Muscle layer of colon (tissue), 2 donors: Measurements from ENCODE around the gene CAV1.
"Not testable (repeated sequence)": the region's sequence is repeated elsewhere in the genome, so short reads cannot be mapped to it uniquely, and the experiment has no call there.

ENCODE experiments used
- H3K27ac ChIP-seq: one replicate; pipeline ENCODE4 v1.7.0; 2013; ENCODE audit warnings: low read depth, mild to moderate bottlenecking, low read length, moderate library complexity
- H3K27me3 ChIP-seq, 2 donors: one replicate each; pipeline ENCODE4 v1.7.0; 2013; ENCODE audit warnings: low read length in 2 of 2, mild to moderate bottlenecking in 2 of 2; ENCODE audit not compliant: insufficient read depth in 2 of 2, control insufficient read depth in 1 of 2
- H3K36me3 ChIP-seq: one replicate; pipeline ENCODE4 v1.7.0; 2013; ENCODE audit warnings: mild to moderate bottlenecking, low read length; ENCODE audit not compliant: insufficient read depth
- H3K4me1 ChIP-seq: one replicate; pipeline ENCODE4 v1.7.0; 2013; ENCODE audit warnings: mild to moderate bottlenecking, low read length; ENCODE audit not compliant: insufficient read depth
- H3K4me3 ChIP-seq, 2 donors: one replicate each; pipeline ENCODE4 v1.7.0; 2013; ENCODE audit warnings: low read length in 2 of 2, low read depth in 1 of 2, mild to moderate bottlenecking in 1 of 2, moderate library complexity in 1 of 2
- H3K9ac ChIP-seq: one replicate; pipeline ENCODE4 v1.7.0; 2013; ENCODE audit warnings: low read length
- H3K9me3 ChIP-seq: one replicate; pipeline ENCODE4 v1.7.0; 2013; ENCODE audit warnings: mild to moderate bottlenecking, low read length
- donor health status: abdominal sarcoma.
- donor health status: Adenocarcinoma of cecum.

CAV1 gene

DNA sequence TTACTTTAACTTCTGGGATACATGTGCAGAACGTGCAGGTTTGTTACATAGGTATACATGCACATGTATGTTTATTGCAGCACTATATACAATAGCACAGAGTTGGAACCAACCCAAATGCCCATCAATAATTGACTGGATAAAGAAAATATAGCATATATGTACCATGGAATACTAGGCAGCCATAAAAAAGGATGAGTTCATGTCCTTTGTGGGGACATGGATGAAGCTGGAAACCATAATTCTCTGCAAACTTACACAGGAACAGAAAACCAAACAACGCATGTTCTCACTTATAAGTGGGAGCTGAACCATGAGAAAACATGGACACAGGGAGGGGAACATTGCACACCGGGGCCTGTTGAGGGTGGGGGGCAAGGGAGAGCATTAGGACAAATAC, 62.4 kb downstream of the CAV1 start:
- H3K27me3 ChIP-seq, H3K27ac ChIP-seq, H3K9ac ChIP-seq, H3K4me3 ChIP-seq, H3K9me3 ChIP-seq, H3K36me3 ChIP-seq: not testable (repeated sequence)
- H3K4me1 ChIP-seq, result peaks cover 28% of the 10 kb centered on the region

DNA sequence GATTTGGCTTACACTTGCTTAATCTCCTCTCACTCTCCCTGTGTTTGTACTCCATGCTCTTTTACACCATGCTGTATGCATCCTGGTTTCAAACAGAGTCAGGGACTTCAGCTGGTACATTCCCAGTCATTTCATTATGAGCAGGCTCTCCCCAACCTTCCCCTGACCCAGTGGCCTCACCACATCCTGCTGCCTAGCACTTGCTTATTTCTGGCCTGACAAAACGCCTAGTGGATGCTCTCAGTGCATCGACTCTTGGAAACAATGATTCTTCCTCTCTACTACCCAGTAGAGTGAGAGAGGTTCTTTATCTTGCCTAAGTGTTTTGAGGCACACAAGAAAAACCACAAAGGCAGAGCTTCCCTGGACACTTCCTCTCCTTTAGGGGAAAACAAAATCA, 63.4 kb downstream of the CAV1 start:
- no peak overlapping the region for H3K9ac ChIP-seq
- H3K27me3 ChIP-seq, result no peaks in the 10 kb centered on the region
- H3K4me3 ChIP-seq, result no peak overlapping the region
- peaks cover 23% of the 10 kb centered on the region for H3K4me1 ChIP-seq
- H3K36me3 ChIP-seq, result no peaks in the 10 kb centered on the region
- H3K9me3 ChIP-seq, result no peaks in the 10 kb centered on the region
- no peak overlapping the region for H3K27ac ChIP-seq

DNA sequence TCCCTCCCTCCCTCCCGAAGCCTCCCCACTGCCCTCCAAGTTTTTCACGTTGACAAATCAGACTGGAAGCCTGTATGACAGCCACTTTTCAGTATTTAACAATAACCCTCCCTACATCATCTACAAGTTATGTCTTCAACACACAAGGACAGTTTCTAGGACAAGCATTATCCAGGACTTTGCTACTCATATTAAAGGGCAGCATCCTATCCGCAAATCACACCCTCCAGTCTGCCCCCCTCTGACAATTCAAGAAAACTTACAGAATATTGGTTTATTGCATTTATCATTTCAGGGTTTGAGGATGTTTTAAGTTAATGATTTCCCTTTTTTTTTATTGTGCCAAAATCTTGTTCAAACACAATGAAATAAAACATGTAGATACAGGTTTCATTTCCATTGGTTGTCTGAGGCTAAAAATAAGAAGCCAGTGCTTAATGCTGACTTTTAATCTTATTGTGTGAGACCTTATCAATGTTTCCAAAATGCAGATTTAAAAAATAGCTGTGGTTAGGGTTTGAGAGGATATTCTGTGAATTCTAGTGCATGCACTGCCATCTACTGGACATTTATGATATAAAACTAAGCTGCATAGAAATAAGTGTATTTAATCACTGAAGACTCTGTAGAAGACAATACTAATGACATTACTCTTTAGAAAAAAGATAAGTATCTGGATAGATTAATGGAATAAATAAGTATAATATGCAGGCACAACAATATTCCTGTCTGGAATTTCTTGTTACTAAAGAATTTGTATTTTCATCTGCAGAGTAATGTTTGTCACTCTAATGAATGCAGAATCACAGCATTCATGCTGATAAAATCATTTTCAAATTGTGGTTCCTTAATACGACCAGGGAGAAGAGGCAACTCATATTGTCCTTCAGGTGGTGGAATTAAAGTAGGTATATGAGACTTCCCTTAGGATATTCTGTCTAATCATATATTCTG, 64.1 kb downstream of the CAV1 start:
- Histone ChIP-seq H3K27ac (no peak overlapping the region), H3K27me3 (no peaks in the 10 kb centered on the region), H3K36me3 (no peaks in the 10 kb centered on the region), H3K9ac (no peak overlapping the region), H3K4me1 (peaks cover 18% of the 10 kb centered on the region), H3K9me3 (no peaks in the 10 kb centered on the region), H3K4me3 (no peak overlapping the region)

DNA sequence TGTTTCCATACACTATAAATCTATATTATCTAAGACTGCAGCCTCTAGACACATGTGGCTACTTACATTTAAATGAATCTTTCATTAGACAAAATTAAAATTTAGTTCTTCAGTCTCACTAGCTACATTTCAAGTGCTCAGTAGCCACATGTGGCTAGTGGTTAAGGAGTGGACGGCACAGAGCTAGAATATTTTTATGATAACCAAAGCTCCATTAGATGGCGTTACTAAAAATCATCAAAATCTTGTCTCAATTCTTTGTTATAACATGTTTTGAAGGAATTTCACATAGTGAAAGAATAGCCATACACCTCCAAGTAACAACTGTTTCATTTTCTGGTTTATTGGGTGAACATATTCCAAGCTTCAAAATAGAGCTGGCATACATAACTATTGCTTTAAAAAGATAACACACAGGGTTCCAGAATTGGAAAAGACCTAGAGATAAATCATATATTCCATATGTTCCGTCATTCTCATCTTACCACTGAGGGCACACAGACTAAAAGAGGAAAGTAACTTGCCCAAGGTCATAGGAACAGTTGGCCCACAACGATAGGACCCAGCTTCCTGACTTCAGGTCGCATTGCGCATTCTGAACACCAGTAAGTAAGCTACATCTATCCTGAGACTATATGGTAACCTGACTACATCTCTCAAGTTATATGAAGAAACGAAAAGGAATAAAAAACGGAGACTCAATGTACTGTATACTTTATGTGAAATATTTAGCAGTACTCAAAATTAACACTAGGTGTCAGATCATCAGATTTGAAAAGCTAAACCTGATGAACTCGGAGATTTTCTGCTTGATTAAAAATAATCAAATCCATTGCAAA, 66.6 kb downstream of the CAV1 start:
- Histone ChIP-seq H3K9ac (no peak overlapping the region), H3K36me3 (no peaks in the 10 kb centered on the region), H3K27ac (no peak overlapping the region), H3K27me3 (no peaks in the 10 kb centered on the region), H3K4me1 (peaks cover 15% of the 10 kb centered on the region), H3K9me3 (no peaks in the 10 kb centered on the region), H3K4me3 (no peak overlapping the region)

DNA sequence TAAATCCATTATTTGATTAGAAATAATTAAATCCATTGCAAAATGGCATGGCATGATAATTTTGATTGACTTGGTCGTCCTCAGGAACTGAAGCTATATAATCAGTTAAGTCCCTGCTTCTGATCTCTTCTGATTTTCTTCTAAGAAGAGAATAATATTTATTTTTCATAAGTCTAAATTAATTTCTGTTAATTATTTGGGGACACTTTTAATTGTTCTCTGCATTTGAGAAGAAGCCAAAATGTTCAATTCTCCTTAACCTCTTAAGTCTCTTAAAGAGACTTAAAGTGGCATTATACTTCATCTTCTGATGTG, 67.2 kb downstream of the CAV1 start:
- Histone ChIP-seq H3K9ac (no peak overlapping the region), H3K4me3 (no peak overlapping the region), H3K27ac (no peak overlapping the region), H3K4me1 (peaks cover 15% of the 10 kb centered on the region), H3K36me3 (no peaks in the 10 kb centered on the region), H3K27me3 (no peaks in the 10 kb centered on the region), H3K9me3 (no peaks in the 10 kb centered on the region)

DNA sequence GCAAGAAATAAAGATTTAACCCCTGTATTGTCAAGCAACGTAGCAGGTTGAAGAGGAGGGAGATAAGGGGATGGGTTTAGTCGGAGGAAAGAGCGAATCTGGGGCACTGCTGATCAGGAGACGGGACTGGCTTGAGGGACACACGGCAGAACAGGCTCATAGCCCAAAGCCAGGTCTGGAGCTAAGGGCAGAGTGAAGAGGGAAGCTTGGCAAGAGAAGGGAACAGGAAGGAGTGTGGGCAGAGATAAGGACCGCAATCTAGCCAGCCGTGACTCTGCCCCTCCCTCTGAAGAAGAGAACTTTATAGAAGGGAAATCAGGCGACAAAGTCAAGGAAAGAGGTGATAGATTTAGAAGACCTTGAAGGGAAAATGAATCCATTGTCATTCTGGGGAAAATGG, 67.6 kb downstream of the CAV1 start:
- H3K27ac ChIP-seq, result no peak overlapping the region
- no peaks in the 10 kb centered on the region for H3K27me3 ChIP-seq

DNA sequence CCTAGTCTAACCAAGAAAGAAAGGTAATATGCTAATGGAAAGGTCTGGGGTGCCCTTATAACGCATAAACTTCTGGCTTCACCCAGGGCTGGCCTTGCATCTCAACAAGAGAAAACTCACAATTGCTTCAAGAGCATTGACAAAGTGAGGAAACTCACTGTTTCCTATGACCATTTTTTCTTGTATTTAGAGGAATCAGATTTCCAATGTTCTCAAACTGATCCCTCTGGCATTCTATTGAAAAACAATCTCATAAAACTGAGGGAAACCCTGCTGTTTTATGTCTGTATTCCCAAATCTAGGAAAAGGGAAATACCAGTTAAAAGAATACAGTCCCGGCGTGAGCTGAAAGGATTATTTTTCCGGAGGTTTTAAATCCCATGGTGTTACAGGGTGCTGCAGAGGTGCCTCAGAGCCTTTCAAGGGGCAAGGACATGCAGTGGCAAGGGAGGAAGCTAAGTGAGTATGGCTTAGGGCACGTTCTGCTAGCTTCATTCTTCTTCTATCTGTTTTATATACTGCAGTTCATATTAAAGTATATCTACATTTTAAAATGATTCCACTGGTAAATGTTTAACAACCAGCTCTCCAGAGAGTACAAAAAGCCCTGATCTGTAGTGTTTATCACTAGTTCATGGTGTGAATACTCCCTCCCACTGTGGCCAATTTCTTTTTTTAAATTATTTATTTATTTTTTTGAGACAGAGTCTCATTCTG, 68.7 kb downstream of the CAV1 start:
- Histone ChIP-seq H3K9ac (no peak overlapping the region), H3K4me3 (no peak overlapping the region), H3K27ac (no peak overlapping the region)

More for the DNA sequence above, 67.6 kb downstream of the CAV1 start:
- peaks cover 15% of the 10 kb centered on the region for H3K4me1 ChIP-seq
- no peaks in the 10 kb centered on the region for H3K36me3 ChIP-seq
- H3K4me3 ChIP-seq, result no peak overlapping the region
- no peak overlapping the region for H3K9ac ChIP-seq
- no peaks in the 10 kb centered on the region for H3K9me3 ChIP-seq

DNA sequence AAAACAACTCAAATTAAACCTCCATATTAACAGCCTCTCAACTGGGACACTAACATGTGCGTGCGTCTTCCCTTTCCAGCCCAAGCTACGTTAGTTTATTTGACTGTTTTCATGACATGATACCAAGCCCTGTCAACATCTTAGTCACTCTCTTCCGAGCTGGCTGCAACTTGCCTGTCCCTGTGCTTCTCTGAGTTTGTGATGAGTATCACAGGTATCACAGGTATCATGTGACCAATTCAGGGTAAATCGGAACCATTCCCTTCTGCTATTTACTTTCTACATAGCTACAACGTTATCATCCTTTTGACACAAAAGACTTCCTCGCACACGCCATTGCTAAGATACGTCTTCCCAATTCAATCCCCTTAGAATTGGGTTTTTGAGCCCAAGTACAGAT, 70.2 kb downstream of the CAV1 start:
- Histone ChIP-seq H3K4me1 (no peaks in the 10 kb centered on the region), H3K27ac (no peak overlapping the region), H3K4me3 (no peak overlapping the region), H3K27me3 (no peaks in the 10 kb centered on the region), H3K9me3 (no peaks in the 10 kb centered on the region), H3K9ac (no peak overlapping the region), H3K36me3 (no peaks in the 10 kb centered on the region)

More for the DNA sequence above, 68.7 kb downstream of the CAV1 start:
- no peaks in the 10 kb centered on the region for H3K36me3 ChIP-seq
- no peaks in the 10 kb centered on the region for H3K27me3 ChIP-seq
- H3K9me3 ChIP-seq, result no peaks in the 10 kb centered on the region
- peaks cover 8% of the 10 kb centered on the region for H3K4me1 ChIP-seq

DNA sequence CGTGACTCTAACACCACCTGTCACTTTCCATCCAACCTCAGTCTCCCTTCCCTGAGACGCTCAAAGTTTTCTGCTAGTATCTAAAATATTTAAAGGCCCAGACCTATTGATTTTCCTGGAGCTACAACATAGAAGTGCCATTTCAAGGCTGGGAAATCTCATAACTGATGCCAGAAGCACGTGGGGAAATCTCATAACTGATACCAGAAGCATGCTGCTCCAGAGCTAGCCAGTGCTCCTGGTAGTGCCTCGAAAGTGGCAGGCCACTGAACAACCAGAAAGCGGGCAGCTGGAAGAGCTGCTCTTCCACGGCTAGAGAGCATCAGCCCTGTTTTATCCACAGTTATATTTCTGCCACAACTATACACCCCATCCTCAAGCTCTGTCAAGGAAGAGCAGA, 72.5 kb downstream of the CAV1 start:
- Histone ChIP-seq H3K4me3 (no peak overlapping the region), H3K9me3 (no peaks in the 10 kb centered on the region), H3K9ac (no peak overlapping the region), H3K4me1 (no peaks in the 10 kb centered on the region), H3K27ac (no peak overlapping the region), H3K36me3 (no peaks in the 10 kb centered on the region), H3K27me3 (no peaks in the 10 kb centered on the region)

DNA sequence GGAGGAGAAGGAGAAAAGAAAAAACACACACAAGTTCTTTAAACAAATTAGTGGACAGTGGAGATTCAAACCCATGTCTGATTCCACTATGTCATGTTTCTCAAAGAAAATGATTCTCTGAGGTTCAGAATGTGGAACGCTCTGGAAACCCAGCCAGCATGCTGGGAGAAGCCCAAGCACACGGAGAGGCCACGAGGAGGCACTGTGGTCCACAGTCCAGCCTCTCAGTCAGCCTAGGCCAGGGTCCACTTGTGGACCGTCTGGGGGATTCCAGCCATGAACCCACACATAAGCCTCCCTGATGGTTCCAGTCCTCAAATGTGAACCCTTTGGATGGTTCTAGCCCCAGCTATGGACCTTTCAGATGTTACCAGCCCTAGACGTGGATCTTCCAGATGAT, 73.4 kb downstream of the CAV1 start:
- Histone ChIP-seq H3K4me1 (no peaks in the 10 kb centered on the region), H3K9me3 (no peaks in the 10 kb centered on the region), H3K36me3 (no peaks in the 10 kb centered on the region), H3K9ac (no peak overlapping the region), H3K4me3 (no peak overlapping the region), H3K27me3 (no peaks in the 10 kb centered on the region), H3K27ac (no peak overlapping the region)

DNA sequence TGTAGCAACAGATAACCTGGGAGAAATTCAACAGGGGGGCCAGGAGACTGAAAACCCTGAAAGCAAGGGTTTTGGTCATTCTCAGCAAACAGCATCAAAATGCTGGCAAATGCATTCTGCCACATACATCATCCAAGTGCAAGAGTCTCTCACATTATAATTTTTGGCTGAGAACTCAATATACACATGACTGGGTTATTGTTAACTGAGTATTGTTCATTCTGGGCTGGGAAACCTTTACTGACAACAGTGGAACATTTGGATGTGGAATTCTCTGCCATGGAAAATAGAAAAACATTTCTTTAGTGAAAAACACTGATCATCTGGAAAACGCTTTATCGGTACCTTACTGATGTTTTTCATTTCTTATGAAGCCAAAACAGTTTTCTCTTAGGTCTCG, 74.0 kb downstream of the CAV1 start:
- H3K9ac ChIP-seq, result no peak overlapping the region

More for the DNA sequence above, 74.0 kb downstream of the CAV1 start:
- Histone ChIP-seq H3K27me3 (no peaks in the 10 kb centered on the region), H3K36me3 (no peaks in the 10 kb centered on the region), H3K27ac (no peak overlapping the region), H3K9me3 (no peaks in the 10 kb centered on the region), H3K4me3 (no peak overlapping the region), H3K4me1 (no peaks in the 10 kb centered on the region)
